Measurements from ENCODE around the gene STX18. TPM values are rescaled to one million over a fixed set of nuclear protein-coding genes. Genes with fewer than 3 reads are reported as not detected.

STX18 gene
- total and polyA plus RNA-seq, 2 of the 13 experiments (the other 11 are each of a cell fraction or from before 2014, with no cell fraction given): 23.9 to 37.1 TPM

DNA sequence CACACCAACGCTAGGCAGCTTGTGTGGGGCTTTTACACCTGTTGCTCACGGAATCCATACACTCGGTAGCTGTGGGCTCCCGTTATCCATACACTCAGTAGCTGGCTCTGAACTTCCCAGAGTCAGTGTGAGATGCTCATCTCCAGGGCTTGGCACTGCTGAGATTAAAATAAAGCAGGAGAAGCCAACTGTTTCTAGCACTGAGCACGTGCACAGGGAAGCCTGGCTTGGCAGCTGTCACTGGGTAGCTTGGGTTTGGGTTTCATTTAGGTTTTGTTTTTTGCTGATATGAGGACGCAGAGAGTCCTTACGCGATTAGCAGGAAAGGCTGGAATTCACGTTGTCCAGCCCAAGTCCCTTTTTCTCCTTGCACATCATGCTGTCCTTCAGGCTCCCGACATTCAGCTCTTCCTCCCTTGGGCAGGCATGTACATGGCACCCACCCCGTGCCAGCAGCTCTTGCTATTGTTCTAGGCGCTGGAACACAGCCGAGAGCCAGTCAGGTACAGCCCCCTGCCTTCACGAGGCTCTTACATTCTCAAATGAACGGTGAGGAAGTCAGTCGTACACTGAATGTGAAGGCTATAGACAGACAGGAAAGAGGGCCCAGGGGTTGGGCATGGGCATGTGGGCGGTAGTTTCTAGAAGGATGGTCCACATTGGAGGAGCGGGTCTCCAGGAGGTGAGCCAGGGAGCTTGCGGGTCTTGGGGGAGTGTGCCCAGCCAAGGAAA lies 129.0 kb downstream of the STX18 start:
- intact Hi-C loops (cut with micrococcal nuclease; ENCODE audit: unreplicated experiment) (no loop called here), in situ Hi-C loops (cut with HindIII; ENCODE audit: extremely low pct_ligation_motif_present, low pct_unique_long_range_greater_than_20kb) (no loop called here)
- no peaks in the 10 kb centered on the region for H3K4me1 ChIP-seq (ENCODE audit: insufficient read depth, low read length)
- no peak overlapping the region for H3K27ac ChIP-seq (ENCODE audit: extremely low read length, insufficient read depth, low read length)
- POLR2A ChIA-PET: no interaction called here
- no peaks in the 10 kb centered on the region for H3K79me2 ChIP-seq (ENCODE audit: insufficient read depth, low read length)
- 72% methylated on average over 15 of the region's 19 CpGs for WGBS (ENCODE audit: low lambda C conversion rate)
- no peak overlapping the region for H2AFZ ChIP-seq (ENCODE audit: low read length)
- H3K9me3 ChIP-seq (ENCODE audit: low read length): no peaks in the 10 kb centered on the region
- no peaks in the 10 kb centered on the region for H4K20me1 ChIP-seq (ENCODE audit: insufficient read depth, low read length)
- BruUV-seq (replicated peaks): no TSS peak
- DNase-seq (ENCODE audit: low spot score) (no peak), ATAC-seq (no peak), FAIRE-seq (no peak)
- H3K36me3 ChIP-seq (replicated peaks in 1 of 2; ENCODE audit: control insufficient read depth in 1 of 2, insufficient read depth in 2 of 2, low read length in 2 of 2): no peaks in the 10 kb centered on the region
- CTCF ChIA-PET (ENCODE audit: low intra/inter-chr PET ratio, low total read pairs): no interaction called here
- no peak overlapping the region for H3K4me3 ChIP-seq (replicated peaks in 1 of 3; ENCODE audit: insufficient read depth in 1 of 3, low read depth in 2 of 3, low read length in 3 of 3)
- H3K27me3 ChIP-seq (ENCODE audit: control insufficient read depth in 1 of 2, insufficient read depth in 2 of 2, low read length in 2 of 2): peaks cover 0 to 13% of the 10 kb centered on the region in 2 experiments; a peak in 2 of 5 replicates
- no peak overlapping the region for H3K4me2 ChIP-seq (ENCODE audit: low read depth, low read length)
- TF ChIP-seq RAD21 (CRISPR knock-in tag; IDR thresholded peaks at IDR 0.05) (no peak), RBAK (CRISPR knock-in tag; IDR thresholded peaks at IDR 0.05) (no peak), NPAS2 (CRISPR knock-in tag; IDR thresholded peaks at IDR 0.05; ENCODE audit: borderline replicate concordance) (no peak), SAP130 (CRISPR knock-in tag; IDR thresholded peaks at IDR 0.05; ENCODE audit: low read depth) (no peak), MAFF (IDR thresholded peaks at IDR 0.05; ENCODE audit: low read depth, low read length) (no peak), MED8 (CRISPR knock-in tag; IDR thresholded peaks at IDR 0.05; ENCODE audit: insufficient replicate concordance) (no peak), CCAR2 (optimal IDR thresholded peaks at IDR 0.05; ENCODE audit: low read depth, low read length) (no peak), ZFP36L1 (CRISPR knock-in tag; IDR thresholded peaks at IDR 0.05) (no peak)
- no peak overlapping the region for H3K9ac ChIP-seq (ENCODE audit: insufficient read depth, low read depth, low read length)

DNA sequence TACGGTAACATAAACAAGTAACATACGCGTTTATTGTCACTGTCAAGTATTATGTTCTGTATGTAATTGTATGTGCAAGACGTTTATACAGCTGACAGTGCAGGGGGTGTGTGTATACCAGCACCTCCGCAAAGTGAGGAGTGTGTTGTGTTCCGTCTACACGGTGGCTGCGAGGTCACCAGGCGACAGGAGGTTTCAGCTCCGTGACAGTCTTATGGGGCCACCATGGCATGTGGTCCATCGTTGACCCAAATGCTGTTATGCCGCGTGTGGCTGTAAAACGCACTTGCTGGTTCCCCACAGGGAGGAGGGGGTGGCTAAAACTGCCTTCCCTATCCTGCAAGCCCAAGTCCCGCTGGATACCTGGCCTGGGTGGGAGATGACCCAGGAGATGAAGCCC lies 129.9 kb downstream of the STX18 start:
- Histone ChIP-seq H2AFZ (ENCODE audit: low read length) (no peak overlapping the region), H3K4me3 (replicated peaks in 1 of 3; ENCODE audit: insufficient read depth in 1 of 3, low read depth in 2 of 3, low read length in 3 of 3) (no peak overlapping the region), H3K9ac (ENCODE audit: insufficient read depth, low read depth, low read length) (no peak overlapping the region), H3K79me2 (ENCODE audit: insufficient read depth, low read length) (no peaks in the 10 kb centered on the region), H3K27me3 (ENCODE audit: control insufficient read depth in 1 of 2, insufficient read depth in 2 of 2, low read length in 2 of 2) (peaks cover 5 to 21% of the 10 kb centered on the region in 2 experiments; a peak in 3 of 5 replicates), H4K20me1 (ENCODE audit: insufficient read depth, low read length) (no peaks in the 10 kb centered on the region), H3K4me1 (ENCODE audit: insufficient read depth, low read length) (no peaks in the 10 kb centered on the region), H3K9me3 (ENCODE audit: low read length) (no peaks in the 10 kb centered on the region), H3K27ac (ENCODE audit: extremely low read length, insufficient read depth, low read length) (no peak overlapping the region), H3K4me2 (ENCODE audit: low read depth, low read length) (no peak overlapping the region), H3K36me3 (replicated peaks in 1 of 2; ENCODE audit: control insufficient read depth in 1 of 2, insufficient read depth in 2 of 2, low read length in 2 of 2) (no peaks in the 10 kb centered on the region)
- BruUV-seq (replicated peaks): no TSS peak
- DNase-seq (ENCODE audit: low spot score): no peak
- no peak for ATAC-seq
- no peak for FAIRE-seq
- ChIA-PET CTCF (ENCODE audit: low intra/inter-chr PET ratio, low total read pairs) (no interaction called here), POLR2A (no interaction called here)
- in situ Hi-C loops (cut with HindIII; ENCODE audit: extremely low pct_ligation_motif_present, low pct_unique_long_range_greater_than_20kb): no loop called here
- WGBS (ENCODE audit: low lambda C conversion rate): 74% methylated on average over 10 of the region's 15 CpGs
- intact Hi-C loops (cut with micrococcal nuclease; ENCODE audit: unreplicated experiment): no loop called here
- TF ChIP-seq ZNF691 (CRISPR knock-in tag; IDR thresholded peaks at IDR 0.05; ENCODE audit: borderline replicate concordance, low read depth): no peak
- no peak for TF ChIP-seq ELF3 (CRISPR knock-in tag; IDR thresholded peaks at IDR 0.05)
- TF ChIP-seq, protein P1, sequence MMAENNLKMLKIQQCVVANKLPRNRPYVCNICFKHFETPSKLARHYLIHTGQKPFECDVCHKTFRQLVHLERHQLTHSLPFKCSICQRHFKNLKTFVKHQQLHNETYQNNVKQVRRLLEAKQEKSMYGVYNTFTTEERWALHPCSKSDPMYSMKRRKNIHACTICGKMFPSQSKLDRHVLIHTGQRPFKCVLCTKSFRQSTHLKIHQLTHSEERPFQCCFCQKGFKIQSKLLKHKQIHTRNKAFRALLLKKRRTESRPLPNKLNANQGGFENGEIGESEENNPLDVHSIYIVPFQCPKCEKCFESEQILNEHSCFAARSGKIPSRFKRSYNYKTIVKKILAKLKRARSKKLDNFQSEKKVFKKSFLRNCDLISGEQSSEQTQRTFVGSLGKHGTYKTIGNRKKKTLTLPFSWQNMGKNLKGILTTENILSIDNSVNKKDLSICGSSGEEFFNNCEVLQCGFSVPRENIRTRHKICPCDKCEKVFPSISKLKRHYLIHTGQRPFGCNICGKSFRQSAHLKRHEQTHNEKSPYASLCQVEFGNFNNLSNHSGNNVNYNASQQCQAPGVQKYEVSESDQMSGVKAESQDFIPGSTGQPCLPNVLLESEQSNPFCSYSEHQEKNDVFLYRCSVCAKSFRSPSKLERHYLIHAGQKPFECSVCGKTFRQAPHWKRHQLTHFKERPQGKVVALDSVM (CRISPR knock-in tag; IDR thresholded peaks at IDR 0.05): no peak
- TF ChIP-seq, protein P2, sequence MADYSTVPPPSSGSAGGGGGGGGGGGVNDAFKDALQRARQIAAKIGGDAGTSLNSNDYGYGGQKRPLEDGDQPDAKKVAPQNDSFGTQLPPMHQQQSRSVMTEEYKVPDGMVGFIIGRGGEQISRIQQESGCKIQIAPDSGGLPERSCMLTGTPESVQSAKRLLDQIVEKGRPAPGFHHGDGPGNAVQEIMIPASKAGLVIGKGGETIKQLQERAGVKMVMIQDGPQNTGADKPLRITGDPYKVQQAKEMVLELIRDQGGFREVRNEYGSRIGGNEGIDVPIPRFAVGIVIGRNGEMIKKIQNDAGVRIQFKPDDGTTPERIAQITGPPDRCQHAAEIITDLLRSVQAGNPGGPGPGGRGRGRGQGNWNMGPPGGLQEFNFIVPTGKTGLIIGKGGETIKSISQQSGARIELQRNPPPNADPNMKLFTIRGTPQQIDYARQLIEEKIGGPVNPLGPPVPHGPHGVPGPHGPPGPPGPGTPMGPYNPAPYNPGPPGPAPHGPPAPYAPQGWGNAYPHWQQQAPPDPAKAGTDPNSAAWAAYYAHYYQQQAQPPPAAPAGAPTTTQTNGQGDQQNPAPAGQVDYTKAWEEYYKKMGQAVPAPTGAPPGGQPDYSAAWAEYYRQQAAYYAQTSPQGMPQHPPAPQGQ (CRISPR knock-in tag; IDR thresholded peaks at IDR 0.05; ENCODE audit: borderline replicate concordance): no peak
- TF ChIP-seq ATF7 (IDR thresholded peaks at IDR 0.05): no peak
- no peak for TF ChIP-seq ATF7 (CRISPR knock-in tag; IDR thresholded peaks at IDR 0.05)
- TF ChIP-seq ZMYM3 (CRISPR knock-in tag; IDR thresholded peaks at IDR 0.05): no peak

Measured in HepG2 (cell line).